Activated naive CD4-positive, alpha-beta T cell (primary cell): ENCODE data around the gene PAN2.
A peak's percentile ranks its signal among the peaks of the same experiment; 100 is the strongest.
"Not testable (repeated sequence)": the region's sequence is repeated elsewhere in the genome, so short reads cannot be mapped to it uniquely, and the experiment has no call there.

Source experiments
- DNase-seq, 4 experiments: peaks; one replicate each; lab custom pipeline; 2025; lab: John Stamatoyannopoulos, UW

The PAN2 gene

DNA sequence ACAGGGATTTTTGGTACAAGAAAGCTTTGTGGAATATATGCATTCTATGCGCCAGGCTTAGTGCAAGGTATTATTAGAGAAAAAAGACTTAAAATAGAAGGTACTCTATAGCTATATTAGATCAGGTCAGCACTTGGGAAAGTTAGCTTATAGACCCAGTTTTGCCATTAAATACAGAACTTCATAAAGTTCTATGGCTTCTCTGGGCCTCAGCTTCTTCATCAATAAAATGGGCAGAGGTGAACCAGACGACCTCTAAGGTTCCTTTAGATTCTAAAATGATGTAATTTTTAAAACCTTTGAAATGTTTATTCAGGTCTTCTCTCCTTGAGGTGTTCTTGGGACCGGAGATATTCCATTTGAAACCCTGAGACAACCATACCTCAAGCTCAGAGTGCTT is 25.1 kb downstream of the PAN2 start:
- no peak for DNase-seq

DNA sequence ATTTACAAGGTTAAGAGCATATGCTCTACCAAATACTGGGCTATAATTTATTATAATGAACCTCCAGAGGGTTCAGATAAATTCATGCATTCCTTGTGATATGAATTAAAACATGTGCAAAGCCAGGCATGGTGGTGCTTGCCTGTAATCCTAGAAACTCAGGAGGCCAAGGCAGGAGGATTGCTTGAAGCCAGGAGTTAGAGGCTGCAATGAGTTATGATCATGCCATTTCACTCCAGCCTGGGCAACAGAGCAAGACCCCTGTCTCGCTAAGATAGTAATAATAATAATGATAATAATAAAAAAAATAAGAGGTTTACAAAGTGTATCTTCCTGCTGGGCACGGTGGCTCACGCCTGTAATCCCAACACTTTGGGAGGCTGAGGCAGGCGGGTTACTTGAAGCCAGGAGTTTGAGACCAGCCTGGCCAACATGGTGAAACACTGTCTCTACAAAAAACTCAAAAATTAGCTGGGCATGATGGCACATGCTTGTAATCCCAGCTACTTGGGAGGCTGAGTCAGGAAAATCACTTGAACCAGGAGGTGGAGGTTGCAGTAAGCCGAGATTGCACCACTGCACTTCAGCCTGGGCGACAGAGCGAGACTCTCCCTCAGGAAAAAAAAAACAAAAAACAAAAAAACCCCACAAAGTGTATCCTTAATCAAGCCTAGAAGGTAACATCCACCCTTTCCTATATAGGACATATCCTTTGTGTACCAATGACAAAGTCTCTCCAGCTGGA is 26.4 kb downstream of the PAN2 start:
- DNase-seq = no peak

DNA sequence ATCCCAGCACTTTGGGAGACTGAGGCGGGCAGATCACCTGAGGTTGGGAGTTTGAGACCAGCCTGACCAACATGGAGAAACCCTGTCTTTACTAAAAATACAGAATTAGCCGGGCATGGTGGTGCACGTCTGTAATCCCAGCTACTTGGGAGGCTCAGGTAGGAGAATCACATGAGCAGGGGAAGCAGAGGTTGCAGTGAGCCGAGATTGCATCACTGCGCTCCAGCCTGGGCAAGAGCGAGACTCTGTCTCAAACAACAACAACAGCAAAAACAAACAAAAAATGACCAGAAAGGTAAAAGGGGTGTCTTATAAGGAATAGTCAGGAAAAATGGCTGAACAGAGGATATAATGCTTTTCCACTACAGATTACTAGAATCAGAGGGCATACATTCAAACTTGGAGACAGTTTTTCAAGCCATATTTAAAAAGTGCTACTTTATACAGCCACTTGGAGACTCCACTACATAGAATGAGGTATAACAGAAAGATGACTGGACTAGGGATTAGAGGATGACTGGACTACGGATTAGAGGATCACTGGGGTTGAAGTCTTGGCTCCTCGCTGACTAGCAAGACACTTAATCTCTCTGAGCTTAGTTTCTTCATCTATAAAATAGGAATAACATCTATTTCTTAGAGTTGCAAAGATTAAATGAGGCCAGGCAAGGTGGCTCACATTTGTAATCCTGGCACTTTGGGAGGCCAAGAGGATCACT is 28.8 kb downstream of the PAN2 start:
- no peak for DNase-seq

DNA sequence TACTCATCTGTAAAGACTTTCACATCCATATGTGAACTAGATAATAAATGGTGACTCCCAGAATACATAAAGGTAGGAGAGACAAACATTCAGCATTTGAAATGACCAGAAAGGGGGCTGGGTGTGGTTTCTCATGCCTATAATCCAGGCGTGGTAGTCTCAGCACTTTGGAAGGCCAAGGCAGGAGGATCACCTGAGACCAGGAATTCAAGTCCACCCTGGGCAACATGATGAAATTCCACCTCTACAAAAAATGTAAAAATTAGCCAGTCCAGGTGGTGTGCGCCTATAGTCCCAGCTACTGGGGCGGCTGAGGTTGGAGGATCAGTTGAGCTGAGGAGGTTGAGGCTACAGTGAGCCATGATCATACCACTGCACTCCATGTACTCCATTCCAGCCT is 29.5 kb downstream of the PAN2 start:
- no peak for DNase-seq

DNA sequence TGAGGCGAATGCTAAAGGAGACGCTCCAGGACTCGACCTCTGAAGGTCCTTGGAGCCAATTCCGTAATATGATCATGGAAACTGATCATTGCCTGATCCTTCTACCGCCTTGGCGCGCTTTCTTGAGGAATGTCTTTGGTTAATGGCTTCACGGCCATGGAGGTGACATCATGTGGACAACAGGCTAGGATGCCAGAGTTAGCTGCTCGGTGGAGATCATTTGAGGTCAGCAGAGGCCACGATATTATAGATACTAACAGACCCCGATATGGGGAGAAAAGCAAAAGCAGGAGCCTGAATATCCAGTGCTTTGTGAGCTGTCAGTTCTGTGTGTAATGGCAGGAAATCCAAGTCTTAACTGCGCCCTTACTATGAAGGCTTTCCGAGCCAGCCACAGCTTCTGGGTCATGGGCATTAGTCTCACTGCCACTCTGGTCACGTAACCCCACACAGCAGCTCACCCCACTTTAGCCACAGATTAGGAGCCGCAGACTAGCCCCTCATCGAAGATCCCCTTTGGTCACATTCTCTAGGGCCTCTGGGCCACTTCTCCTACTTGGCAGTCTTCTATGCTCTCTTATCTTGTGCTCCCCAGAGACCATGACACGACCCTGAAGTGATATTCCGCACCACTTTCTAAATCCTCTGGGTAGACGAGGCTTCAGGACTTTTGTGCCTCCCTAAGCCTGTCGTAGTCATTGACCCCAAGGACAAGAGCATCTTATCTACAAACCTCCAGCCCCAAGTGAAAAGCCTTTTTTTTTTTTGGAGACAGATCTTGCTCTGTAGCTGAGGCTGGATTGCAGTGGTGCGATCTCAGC is 32.9 kb downstream of the PAN2 start:
- no peak for DNase-seq

DNA sequence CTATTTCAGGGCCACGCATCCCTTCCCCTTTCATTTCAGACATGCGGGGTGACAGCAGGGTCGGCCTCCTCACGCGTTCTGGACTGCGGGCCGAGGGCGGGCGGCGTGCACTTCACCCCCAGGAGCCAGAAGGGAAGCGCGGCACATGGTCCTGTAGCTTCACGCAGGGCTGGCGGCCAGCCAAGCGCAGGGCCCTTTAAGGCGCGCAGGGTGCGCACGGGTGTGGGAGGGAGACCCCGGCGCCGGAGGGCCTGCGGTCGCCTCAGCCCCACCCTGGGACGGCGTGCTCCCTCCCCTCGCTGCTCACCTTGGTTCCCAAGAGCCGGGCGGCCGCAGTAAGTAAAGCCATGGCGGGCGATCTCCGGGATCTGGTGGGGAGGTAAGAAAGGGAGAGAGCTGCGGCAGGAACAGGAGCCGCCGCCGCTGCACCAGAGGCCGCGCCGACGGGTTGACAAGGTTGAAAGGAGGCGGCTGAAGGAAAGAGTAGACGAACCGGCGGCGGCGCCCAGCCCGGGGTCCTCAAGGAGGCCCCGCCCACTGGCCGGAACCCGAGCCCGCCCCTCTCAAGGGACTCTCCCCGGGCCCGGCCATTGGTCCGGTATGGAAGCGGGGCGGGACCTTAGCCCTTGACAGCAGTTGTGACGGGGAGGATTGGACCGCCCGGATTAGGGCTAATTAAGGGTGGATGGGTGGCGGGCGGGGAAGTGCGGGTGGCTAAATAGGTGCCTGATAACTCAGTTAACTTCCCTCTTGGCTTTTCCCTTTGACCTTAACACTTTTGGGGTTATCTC is 33.8 kb downstream of the PAN2 start, which contains the start of gene CS:
CS (minus strand) TSS at position 478 of the 791 bp plus-strand sequence; CDS start at position 349, 129 bp downstream.
- DNase-seq = peak; percentile 87 to 98 (median 96)

DNA sequence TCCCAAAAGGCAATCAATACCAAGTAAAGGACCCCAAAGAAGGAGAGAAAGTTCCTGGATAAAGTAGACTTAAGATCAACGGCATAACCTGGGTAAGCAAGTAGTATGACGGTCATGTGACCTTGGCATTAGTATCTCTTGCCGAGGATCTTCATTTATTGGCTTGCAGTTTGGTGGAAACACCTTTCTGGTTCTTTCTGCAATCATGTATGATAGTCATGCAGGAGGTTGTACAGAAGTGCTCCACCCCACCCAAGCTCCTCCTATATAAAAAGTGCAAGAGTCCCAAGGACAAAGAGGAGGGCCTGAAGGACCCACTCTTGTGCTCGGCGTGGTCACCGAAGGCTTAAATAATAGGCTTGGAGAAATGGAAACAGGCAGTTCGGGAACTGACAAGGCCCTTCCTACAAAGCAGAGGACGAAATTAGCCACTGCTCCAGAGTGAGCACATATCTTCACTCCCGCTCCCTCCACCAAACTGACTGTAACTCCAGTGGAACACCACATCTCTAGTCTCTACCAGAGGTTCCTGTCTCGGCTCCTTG is 34.4 kb downstream of the PAN2 start:
- no peak for DNase-seq

DNA sequence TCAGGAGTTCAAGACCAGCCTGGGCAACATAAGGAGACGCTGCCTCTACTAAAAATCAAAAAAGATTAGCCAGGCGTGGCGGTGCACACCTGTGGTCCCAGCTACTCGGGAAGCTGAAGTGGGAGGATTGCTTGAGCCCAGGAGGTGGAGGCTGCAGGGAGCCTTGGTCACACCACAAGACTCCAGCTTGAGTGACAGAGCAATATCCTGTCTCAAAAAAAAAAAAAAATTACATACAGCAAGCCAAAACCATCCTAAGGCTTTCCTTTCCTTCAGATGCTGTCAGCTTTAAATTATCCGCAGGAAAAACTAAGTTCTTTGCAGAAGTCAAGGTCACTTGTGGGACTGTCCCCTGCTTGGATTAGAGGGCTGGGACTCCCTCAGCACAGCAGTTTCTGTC is 35.0 kb downstream of the PAN2 start:
- no peak for DNase-seq

DNA sequence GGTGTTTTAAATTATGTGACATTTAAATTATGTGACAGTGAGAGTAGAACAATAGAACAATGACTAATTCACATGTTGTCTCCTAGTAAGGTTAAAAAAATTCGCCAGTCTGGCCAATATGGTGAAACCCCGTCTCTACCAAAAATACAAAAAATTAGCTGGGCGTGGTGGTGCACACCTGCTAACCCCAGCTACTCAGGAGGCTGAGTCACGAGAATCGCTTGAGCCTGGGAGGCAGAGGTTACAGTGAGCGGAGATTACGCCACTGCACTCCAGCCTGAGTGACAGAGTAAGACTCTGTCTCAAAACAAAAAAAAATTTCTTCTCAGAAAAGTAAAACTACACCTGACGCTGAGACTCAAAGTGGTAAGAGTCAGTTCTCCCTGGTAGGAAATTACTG is 36.4 kb downstream of the PAN2 start:
- no peak for DNase-seq

DNA sequence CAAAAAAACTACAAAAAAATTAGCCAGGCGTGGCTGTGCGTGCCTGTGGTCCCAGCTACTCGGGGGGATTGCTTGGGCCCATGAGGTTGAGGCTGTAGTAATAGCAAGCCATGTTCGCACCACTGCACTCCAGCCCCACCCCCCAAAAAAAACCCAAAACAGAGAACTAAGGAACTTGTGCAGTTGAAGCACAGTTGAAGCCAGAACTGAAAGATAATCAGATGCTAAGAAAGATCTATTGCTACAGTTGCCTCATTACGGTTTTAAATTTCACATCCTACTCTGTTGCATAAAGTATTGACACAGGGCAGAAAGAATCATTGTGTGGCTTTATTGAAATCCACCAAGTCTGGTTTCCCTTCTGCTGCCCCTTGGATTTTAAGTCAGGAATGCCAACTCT is 37.5 kb downstream of the PAN2 start:
- no peak for DNase-seq

DNA sequence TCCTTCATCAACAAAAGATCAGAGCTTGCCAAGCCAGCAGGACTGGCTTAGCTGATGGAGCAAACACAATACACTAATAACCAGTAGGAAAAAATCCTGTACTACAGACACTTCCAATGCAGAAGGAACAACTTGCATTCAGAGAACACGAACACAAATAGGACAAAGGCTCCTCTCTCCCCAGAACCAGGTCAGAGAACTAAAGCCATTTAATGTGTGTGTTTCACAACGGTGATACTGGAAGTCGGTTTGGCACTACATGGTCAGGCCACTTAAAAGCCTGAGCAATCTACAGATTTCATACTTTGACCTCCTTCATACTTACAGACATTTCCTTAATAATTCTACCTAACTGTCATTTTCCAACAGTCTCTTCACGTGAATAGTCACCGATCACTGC is 40.0 kb downstream of the PAN2 start:
- no peak for DNase-seq

DNA sequence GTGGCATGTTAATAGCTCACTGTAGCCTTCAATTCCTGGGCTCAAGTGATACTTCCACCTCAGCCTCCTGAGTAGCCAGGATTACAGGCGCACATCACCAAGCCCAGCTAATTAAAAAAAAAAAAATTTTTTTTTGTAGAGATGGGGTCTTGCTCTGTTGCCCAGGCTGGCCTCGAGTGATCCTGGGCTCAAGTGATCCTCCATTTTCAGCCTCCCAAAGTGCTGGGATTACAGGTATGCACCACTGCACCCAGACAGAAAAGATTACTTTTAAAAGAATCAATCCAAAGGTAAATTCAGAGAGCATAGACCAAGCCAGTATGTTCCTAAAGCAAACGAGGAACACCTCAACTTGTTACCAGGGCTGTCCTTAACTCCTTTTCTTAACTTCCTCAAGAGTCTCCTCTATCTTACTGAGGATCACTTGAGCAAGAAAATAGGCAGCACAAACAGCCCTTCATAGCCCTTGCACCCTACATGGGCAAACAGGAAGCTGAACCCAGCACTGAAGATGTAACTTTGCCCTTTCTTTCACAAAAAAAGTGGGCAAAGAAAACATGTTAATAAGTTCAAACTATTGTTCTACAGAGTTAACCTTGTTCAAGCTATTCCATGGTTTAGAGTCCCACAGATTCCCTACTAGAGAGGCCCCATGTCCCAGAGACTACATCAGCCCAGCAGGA is 45.0 kb downstream of the PAN2 start:
- no peak for DNase-seq

DNA sequence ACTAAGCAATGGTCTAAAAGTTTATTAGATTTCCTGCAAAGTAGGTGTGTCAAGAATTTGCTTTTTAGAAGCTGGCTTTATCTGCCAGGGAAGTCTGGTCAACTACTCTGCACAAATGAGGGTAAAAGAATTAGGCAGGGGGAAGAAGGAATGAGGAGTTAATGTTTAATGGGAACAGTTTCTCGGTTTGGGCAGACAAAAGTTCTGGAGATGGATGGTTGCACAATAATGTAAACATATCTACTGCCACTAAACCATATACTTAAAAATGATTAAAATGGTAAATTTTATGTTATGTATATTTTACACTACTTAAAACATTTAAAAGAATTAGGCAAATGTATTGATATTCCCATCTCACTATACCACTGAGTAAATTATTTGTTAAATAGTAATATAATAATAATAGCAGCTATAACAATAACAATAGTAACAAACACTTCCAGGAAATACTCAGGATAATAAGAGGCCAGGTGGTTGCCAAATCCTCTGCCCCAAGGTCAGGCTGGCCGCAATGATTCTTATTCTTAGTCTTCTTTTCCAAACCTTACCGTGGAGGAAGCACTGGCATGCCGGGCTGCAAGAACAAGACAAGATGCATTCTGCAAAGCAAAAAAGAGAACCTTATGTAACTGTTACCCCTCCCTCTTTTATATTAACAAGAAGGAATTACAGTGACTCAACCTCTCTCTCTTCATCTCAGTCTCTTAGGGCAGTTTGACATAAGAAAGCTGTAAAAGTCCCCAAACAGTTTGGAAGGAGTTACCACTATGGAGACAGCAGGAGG is 47.6 kb downstream of the PAN2 start:
- DNase-seq = no peak

DNA sequence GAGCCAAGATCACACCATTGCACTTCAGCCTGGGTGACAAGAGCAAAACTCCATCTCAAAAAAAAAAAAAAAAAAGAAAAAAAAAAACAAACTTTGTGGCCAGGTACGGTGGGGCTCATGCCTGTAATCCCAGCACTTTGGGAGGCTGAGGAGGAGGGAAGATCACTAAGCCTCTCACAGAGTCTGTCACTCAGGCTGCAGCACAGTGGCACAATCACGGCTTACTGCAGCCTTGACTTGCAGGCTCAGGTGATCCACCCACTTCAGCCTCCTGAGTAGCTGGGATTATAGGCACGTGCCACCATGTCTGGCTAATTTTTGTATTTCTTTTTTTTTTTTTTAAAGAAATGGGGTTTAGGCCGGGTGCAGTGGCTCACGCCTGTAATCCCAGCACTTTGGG is 49.5 kb downstream of the PAN2 start:
- DNase-seq = not testable (repeated sequence)

DNA sequence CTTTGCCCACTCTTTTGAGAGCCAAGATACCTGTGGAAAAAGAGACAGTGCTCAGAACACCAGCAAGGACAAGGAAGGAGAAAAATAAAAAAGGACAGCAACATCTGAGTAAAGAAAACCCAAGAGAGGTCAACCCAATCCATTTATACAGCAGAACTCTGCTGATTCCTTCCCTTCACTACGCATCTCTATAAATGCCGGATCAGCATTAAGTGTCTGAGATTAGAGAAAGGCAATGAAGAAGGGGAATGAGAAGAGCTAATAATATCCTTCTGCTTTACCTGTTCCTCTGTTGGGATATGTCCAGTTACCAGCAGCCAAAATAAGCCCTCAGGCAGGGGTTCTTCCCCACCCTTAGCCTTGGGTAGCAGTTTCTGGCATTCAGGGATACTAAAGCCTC is 51.2 kb downstream of the PAN2 start:
- DNase-seq = no peak

DNA sequence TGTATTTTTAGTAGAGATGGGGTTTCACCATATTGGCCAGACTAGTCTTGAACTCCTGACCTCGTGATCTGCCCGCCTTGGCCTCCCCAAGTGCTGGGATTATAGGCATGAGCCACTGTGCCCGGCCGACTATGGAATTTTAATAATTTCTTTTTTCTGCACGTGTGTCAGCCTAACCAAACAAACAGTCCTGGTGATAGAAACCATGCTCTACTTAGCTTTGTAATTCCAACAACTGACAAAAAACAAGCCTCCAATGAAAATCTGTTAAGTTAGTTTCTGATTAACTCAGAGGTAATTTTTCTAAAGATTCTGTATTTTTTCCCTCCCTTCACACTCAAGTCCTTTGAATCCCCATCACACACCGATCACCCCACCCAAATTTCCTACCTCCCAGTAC is 51.8 kb downstream of the PAN2 start:
- no peak for DNase-seq

DNA sequence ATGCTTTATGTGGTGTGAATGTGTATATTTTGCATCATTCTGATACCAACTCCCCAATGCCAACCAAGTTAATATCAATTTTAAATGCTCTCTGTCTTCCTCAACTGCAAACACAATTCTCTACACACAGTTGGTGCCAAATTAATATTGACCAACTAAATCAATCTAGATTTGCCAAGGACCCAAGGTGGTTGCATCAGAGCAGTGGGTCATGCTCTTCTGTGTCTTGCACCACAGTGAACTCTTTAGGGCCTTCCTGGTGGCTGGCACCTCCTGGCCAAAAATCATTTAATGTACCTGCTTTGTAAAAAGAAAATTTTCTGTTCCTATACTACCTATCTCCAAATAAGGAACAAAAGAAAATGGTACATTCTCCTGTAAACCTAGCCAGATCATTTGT is 53.0 kb downstream of the PAN2 start:
- DNase-seq = no peak

DNA sequence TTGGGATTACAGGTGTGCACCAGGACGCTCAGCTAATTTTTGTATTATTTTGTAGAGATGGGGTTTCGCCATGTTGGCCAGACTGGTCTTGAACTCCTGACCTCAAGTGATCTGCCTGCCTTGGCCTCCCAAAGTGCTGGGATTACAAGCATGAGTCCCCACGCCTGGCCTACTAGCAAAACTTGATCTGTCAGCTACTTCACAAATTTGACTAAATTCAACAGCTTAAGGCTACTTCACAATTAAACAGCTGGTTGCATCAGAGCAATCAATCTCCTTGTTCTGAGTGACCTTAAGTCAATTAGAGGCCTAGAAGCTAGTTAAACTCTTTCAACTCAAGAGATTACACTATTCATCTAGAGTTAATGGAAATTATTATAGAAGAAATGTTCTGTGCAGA is 54.9 kb downstream of the PAN2 start:
- no peak for DNase-seq

DNA sequence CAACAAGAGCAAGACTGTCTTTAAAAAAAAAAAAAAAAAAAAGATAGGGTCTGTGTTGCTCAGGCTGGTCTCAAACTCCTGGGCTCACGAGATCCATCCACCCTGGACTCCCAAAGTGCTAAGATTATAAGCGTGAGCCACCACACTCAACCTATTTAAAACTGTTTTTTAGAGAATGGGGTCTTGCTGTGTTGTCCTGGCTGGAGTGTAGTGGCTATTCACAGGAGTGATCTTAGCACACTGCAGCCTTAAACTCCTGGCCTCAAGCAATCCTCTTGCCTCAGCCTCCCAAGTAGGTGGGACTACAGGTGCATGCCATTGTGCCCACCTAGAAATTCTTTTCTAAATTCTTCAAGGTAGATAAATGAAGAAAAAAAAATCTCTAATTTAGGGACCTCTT is 59.5 kb downstream of the PAN2 start:
- DNase-seq = no peak

DNA sequence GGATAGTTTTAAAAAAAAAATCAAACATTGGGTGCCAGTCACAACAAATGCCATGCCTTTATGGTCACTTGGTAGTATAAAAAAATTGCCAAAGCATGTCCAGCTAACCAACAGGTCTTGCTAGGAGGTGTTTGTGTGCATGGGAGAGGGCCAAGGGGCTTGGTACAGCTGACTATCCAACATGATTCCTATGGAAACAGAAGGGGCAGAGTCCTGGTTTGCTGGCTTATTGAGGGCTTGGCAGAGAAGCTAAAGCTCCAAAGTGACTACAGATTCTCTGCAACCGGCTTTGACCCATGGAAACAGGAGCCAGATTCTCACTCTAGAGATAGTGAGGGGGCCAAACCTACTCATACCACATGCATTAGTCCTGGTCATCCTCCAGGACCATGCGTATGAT is 61.3 kb downstream of the PAN2 start:
- DNase-seq = not testable (repeated sequence)
